Neural cell (in vitro differentiated cells): ENCODE measurements around the gene PCYT1B.

Source experiments
- EZH2 ChIP-seq: fragments of 200-600, 300-800 bp; shearing (Covaris generic), sonication (generic); IDR thresholded peaks from 2 replicates; pipeline ENCODE4 v1.6.1; 2014; ENCODE audit warnings: antibody characterized with exemption, low read length, borderline replicate concordance, mild to moderate bottlenecking; ENCODE audit not compliant: insufficient read depth, poor library complexity, severe bottlenecking
- MXI1 ChIP-seq: fragments of 450-650 bp; conservative IDR thresholded peaks from 2 replicates; pipeline ENCODE4 v1.6.1; 2014; ENCODE audit warnings: antibody characterized with exemption, mild to moderate bottlenecking; ENCODE audit not compliant: poor library complexity, severe bottlenecking
- SMC3 ChIP-seq: fragments of 450-650 bp; conservative IDR thresholded peaks from 2 replicates; pipeline ENCODE4 v1.6.1; 2014; ENCODE audit warnings: antibody characterized with exemption, mild to moderate bottlenecking, moderate library complexity; ENCODE audit not compliant: poor library complexity
- TF ChIP-seq, protein P1 (sequence below): fragments of 450-650 bp; IDR thresholded peaks from 2 replicates; pipeline ENCODE4 v1.5.1; 2014; ENCODE audit warnings: antibody characterized with exemption, mild to moderate bottlenecking, moderate library complexity; ENCODE audit not compliant: poor library complexity, severe bottlenecking

DNA sequence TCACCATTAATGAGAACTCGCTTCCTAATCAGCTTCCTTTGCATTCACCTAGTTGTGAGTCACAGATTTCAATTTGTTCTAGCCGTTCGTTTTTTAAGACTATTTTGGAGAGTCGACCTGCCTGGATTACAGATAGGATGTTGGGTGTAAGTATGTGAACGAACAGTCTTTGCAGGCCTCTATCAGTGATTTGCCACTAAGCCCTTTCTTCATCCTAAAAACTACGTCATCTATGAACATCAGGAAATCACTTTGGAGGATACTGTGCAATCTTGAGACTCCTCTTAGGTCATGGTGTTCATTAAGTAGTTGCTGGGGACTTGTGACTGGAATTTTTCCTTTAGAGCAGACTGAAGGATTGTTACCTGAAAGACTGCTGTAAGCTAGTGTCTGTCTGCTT lies 47.7 kb upstream of the PCYT1B start:
- TF ChIP-seq EZH2 (no peak), MXI1 (no peak), SMC3 (no peak)
- TF ChIP-seq, protein P1, sequence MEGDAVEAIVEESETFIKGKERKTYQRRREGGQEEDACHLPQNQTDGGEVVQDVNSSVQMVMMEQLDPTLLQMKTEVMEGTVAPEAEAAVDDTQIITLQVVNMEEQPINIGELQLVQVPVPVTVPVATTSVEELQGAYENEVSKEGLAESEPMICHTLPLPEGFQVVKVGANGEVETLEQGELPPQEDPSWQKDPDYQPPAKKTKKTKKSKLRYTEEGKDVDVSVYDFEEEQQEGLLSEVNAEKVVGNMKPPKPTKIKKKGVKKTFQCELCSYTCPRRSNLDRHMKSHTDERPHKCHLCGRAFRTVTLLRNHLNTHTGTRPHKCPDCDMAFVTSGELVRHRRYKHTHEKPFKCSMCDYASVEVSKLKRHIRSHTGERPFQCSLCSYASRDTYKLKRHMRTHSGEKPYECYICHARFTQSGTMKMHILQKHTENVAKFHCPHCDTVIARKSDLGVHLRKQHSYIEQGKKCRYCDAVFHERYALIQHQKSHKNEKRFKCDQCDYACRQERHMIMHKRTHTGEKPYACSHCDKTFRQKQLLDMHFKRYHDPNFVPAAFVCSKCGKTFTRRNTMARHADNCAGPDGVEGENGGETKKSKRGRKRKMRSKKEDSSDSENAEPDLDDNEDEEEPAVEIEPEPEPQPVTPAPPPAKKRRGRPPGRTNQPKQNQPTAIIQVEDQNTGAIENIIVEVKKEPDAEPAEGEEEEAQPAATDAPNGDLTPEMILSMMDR: no peak
